HG02642 (cell line): ENCODE data around the gene DACT3.

ENCODE experiments used
- ATAC-seq: cut with Tn5 transposase; IDR thresholded peaks from one replicate; pipeline ENCODE4 v1.9.1; 2021; ENCODE audit warnings: mild to moderate bottlenecking; ENCODE audit not compliant: unreplicated experiment, poor library complexity

DACT3 gene

GRCh38 chr19:46614114-46614722 is 46.8 kb downstream of the DACT3 start:
- ATAC-seq = peak; percentile 49

DNA sequence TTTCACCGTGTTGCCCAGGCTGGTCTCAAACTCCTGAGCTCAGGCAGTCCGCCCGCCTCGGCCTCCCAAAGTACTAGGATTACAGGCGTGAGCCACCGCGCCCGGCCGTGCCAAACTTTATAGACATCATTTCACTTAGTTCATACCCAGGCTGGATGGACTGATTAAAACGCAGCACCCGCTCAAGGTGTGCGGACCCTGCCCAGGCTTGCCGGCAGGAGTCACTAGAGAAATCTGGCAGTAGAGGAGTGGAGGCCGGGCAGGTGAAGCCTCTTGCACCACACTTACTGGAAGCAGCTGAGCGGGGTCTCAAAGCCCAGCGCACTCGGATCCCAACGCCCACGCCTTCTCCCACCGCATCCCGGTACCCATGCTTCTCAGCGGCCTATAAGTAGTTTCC is 47.5 kb downstream of the DACT3 start:
- ATAC-seq = no peak

DNA sequence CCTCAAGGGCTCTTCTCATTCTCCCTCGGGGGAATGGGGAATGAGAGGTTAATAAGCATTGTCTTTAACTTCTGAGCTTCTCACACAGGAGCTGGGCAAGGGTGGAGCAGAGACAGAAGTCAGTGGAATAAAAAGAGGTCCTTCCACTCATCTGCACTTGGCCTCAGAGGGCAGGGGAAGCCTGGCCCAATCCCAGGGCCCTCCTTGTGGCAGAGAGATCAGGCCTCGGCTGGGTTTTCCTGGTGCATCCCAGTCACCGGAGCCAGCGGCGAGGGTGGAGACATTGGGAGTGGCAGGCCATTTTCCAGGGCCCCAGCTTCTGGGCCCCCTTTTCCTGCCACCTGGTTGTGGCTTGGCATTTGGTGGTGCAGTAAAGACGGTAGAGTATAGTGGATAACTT is 49.2 kb downstream of the DACT3 start:
- ATAC-seq = no peak

GRCh38 chr19:46610851-46611770 is 49.9 kb downstream of the DACT3 start:
- ATAC-seq = no peak

DNA sequence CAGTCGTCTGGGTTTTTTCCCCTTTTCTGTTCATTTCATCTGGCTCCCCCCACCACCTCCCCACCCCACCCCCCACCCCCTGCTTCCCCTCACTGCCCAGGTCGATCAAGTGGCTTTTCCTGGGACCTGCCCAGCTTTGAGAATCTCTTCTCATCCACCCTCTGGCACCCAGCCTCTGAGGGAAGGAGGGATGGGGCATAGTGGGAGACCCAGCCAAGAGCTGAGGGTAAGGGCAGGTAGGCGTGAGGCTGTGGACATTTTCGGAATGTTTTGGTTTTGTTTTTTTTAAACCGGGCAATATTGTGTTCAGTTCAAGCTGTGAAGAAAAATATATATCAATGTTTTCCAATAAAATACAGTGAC is 50.6 kb downstream of the DACT3 start:
- no peak for ATAC-seq

- no peak for ATAC-seq
These were observed 51.2 kb downstream of the DACT3 start for GRCh38 chr19:46609511-46610412.

DNA sequence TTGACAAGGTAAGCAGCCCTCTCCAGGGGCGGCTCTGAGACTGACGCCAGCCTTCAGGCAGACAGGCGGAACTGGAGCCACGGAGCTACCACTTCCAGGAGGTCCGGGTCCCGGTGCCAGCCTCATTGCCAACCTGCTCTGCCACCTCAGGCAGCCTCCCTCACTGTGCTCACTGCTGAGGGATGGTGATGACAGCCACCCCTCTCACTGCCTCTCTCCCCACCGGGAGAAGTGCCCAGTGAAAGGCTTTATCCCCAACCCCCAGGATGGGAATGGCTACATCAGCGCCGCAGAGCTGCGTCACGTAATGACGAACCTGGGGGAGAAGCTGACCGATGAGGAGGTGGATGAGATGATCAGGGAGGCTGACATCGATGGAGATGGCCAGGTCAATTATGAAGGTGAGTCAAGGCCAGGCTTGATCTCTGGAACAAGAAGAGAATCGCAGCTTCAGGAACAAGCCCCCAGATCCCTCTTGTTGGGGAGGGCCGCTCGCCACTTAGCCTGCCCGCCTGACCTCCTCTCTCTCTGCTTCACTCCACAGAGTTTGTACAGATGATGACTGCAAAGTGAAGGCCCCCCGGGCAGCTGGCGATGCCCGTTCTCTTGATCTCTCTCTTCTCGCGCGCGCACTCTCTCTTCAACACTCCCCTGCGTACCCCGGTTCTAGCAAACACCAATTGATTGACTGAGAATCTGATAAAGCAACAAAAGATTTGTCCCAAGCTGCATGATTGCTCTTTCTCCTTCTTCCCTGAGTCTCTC is 52.2 kb downstream of the DACT3 start:
- ATAC-seq = no peak

DNA sequence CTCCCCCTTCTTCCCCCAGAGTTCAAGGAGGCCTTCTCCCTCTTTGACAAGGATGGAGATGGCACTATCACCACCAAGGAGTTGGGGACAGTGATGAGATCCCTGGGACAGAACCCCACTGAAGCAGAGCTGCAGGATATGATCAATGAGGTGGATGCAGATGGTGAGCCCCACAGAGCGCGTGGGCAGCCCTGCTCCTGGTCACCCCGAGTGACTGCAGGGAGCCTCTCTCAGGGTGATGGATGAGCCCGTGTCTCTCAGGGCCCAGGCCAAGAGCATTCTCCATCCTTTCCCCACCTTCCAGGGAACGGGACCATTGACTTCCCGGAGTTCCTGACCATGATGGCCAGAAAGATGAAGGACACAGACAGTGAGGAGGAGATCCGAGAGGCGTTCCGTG is 52.8 kb downstream of the DACT3 start:
- ATAC-seq = no peak

- no peak for ATAC-seq
These were observed 53.5 kb downstream of the DACT3 start for GRCh38 chr19:46607448-46607841.

DNA sequence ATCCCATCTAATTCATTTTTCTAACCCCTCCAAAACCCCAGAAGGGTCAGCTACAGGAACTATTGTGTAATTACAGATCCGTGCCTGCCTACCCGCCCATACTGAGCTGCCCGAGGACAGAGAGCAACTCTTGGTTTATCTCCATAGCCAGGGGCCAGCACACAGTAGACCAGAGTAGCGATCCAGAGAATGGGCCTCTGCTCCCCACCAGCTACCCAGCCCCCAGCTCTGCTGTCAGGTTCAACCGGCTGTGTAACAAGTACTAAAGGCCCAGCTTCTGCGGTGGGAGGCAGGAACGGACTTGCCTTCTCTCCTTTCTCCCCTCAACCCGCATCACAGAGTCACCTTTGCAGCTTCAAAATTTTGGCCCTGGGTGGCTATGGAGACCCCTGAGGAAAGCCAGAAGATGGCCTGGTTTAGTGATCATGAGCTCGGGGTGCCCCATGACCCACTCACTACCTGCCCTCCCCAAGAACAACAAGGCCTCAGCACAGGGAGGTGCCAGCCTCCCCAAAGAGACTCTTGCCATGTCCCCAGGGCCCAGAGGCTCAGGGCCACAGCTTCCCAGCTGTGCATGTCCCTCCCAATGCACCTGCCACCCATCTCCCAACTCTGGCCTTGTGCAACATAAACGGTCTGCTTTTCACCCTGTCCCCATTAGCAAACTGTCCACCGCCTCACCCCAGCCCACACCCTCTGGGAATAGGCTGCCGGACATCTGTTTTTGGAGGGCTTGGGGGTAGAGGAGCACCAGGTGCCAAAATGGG is 54.1 kb downstream of the DACT3 start:
- ATAC-seq = no peak

DNA sequence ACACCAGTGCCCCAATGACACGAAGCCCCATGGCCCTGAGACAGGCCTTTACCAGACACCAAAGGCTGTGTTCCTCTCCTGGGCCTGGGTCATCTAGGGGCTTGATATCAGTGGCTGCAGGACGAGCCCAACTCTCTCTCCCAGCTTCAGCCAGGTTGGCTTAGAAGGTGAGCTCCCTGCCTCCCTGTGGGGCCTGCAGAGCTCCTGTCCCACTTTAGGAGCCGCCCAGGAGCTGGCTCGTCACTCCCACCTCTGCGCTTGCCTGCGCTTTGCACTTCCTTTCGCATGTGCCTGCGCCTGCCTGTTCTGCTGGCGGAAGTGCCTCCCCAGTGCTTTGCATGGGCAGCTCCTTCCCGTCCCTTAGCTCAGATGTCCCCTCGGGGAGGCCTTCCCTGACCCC is 55.0 kb downstream of the DACT3 start:
- ATAC-seq = no peak

DNA sequence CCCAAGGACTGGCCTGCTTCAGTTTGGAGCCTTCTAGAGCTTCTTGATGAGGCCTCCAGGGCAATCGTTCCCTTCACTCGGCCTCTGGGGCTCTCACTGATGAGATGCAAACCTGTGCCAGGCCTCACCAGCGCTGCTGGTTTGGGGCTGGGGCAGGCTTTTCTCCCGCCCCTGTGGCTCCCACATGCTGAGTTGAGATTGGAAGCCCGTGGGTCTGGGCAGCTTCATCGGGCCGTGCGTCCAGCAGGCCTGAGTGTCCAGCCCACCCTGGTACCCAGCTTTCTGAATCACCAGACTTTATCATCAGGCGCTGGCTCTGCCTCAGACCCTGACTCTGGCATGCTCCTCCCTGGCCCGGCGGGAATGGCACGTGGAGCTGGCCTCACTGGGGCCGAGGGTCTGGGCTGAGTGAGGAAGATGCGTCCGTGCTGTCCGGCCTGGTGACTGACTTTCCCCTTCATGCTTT is 55.6 kb downstream of the DACT3 start:
- no peak for ATAC-seq

- no peak for ATAC-seq
These were observed 56.1 kb downstream of the DACT3 start for GRCh38 chr19:46604781-46605355.

- ATAC-seq = no peak
These were observed 57.2 kb downstream of the DACT3 start for GRCh38 chr19:46603752-46604231.

DNA sequence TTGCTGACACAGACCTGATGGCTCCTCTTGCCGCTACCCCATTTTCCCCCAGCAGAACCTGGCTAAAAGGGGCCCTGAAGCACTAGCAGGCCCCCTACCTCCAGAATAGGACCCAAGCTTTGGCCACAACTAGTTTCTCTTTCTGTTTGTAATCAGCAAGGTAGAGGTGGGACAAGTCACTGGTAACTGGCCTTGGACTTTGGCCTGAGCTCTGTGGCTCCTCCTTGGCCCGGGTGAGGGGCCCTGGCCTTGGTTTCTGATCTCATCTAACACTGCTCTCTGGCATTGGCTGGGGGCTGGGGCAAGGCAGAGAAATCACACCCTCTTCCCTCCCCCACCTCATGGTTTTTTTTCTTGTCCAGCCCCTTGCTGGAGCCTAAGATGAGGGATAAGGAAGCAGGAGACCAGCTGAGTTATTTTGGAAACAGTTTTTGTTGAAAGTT is 57.8 kb downstream of the DACT3 start:
- no peak for ATAC-seq

DNA sequence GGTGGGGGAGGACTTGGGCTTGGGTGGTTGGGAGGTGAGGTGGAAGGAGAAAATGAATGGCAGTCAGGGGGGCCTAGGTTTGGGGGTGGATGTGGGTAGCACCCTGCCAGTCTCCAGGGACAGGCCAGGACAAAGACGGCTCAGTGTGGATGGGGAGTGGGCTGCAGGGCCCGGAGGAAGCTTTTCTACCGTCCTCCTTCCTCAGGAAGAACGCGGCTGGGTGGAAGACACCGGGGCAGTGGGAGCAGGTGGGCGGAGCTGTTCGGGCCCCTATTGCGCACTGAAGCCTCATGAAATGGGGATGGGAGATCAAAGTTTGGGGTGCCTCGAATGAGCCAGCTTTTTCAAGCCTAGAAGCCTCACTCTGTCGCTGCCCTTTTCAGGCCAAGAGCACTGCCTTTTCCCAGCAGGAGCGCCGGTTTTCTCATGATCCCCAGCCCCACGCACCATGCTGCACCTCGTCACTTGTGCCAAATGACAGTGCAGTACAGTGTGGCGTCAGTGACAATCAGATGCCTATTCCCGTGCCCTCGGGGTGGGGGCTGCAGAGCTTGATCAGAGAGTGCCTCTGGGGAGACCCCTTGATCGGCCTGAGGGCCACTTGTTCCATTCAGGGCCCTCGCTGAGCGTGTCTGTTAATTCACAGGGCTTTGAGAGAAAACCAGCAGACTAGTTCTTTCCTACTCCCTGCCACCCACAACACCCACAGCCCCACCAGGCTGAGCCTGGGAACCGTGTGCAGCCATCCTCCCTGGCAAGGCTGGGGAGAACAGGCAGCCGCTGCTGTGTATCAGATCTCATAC is 58.4 kb downstream of the DACT3 start:
- ATAC-seq = no peak

DNA sequence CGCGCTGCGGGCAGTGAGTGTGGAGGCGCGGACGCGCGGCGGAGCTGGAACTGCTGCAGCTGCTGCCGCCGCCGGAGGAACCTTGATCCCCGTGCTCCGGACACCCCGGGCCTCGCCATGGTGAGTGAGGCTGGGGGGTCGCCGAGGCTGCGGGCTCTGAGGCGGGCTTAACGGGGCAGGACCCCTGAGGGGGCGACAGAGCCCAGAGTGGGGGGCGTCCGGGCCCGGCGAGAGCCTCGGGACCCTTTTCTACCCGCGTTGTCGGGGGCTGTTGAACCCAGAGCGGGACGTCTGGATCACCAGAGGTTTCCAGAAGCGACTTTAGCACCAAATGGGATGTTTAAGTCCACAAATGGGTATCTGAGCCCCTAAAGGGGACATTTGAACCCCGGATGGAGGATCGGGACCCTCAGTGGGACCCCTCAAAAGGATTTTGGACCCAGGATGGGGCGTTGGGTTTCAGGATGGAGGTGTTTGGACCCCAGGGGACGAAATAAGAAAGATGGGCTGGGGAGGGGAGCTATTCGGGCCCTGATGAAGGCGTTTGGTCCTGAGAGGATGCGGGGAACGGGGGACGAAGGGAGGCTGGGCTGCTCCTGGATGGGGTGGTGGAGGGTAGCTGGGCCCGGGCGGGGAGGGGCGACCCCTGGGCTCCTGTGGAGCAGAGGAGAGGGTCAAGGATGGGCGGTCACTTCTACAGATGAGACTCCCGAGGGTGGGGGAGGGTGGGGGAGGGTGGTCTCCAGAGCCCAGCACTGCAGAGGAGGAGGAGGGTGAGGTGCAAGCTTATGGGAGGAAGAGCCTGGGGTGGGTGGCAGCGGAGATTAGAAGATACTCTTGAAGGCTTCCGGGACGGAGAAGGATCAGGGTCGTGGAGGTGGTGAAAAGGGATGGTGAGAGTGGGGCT is 59.4 kb downstream of the DACT3 start, which contains the start of gene CALM3:
CALM3 (plus strand) TSS at position 13 of the 907 bp plus-strand sequence; CDS start at position 118, 105 bp downstream.
- no peak for ATAC-seq
